GM18526 (cell line): ENCODE data around the gene OTUD5.
A peak's percentile ranks its signal among the peaks of the same experiment; 100 is the strongest.

ENCODE experiments used
- POLR2A ChIP-seq: IDR thresholded peaks from 3 replicates; pipeline ENCODE4 v1.6.1; 2011; ENCODE audit not compliant: insufficient read length; ENCODE audit errors: extremely low read depth

The OTUD5 gene, protein sequence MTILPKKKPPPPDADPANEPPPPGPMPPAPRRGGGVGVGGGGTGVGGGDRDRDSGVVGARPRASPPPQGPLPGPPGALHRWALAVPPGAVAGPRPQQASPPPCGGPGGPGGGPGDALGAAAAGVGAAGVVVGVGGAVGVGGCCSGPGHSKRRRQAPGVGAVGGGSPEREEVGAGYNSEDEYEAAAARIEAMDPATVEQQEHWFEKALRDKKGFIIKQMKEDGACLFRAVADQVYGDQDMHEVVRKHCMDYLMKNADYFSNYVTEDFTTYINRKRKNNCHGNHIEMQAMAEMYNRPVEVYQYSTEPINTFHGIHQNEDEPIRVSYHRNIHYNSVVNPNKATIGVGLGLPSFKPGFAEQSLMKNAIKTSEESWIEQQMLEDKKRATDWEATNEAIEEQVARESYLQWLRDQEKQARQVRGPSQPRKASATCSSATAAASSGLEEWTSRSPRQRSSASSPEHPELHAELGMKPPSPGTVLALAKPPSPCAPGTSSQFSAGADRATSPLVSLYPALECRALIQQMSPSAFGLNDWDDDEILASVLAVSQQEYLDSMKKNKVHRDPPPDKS

DNA sequence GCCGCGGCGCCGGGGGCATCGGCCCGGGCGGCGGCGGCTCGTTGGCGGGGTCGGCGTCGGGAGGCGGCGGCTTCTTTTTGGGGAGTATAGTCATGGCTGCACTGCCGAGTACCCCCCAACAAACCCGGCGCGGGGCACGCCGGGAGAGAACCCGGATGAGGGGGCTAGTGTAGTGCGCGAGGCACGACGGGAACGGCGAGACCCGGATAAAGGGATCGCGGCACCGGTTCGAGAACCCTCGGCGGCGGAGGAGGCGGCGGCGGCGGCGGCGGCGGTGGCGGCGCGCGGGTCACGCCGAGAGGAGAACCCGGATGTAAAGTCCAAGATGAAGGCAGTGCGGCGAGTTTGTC, at the start of gene OTUD5:
TSS of gene OTUD5 (minus strand) at position 131 of the 350 bp plus-strand sequence. CDS start at position 94, 37 bp downstream.
- no peak for TF ChIP-seq POLR2A

DNA sequence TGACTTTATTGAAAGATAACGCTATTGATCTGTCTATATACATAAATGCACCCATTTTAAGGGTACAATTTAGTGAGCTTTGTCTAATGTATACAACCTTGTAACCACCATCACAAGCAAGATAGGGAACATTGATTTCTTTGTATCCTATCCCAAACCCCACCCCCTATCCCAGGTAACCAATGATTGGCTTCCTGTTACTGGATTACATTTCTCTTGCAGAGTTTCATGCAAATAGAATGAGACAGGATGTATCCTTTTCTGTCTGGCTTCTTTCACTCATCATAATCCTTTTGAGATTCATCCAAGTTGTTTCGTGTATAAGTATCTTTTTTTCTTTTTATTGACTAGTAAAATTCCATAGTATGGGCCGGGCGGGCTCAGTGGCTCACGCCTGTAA, 46.3 kb upstream of the OTUD5 start:
- TF ChIP-seq POLR2A, result no peak

DNA sequence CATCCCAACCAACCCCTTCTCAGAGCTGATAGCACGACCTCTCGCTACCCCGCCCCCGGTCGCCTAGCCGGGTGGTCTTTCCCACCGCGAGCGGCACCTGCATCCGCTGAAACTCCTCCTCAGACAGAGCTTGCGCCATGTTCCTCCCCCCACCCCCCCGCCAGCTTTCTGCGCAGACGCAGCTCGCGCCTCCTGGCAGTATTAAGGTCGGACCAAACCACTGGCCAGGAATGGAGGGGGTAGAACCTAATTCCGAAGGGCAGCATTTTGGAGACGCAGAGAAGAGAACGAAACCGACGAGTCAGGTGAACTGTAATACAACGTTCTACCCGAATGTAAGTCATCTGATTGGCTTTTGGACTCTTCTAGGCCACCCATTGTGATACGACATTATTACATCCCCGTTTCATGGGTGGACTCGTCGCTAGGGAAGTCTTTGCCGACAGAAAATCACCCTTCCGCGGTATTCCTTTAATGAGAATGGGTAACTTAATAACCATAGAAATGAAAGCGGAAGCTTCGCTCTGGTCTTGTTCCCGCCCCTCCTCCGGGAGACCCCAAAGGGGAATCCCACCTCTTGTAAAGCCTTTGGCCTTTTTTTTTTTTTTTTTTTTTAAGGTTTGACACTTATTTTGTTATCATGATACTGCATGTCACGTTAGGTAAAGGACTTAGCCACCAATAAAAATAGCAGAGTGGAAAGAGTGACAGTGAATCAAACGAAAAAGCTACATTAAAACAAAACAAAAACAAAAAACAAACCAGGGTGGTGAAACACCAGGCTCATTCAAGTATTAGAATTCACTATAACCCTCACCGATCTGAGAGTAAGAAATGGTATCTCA, 44.9 kb upstream of the OTUD5 start, which contains the start of gene GRIPAP1:
TSS of gene GRIPAP1 (minus strand) at position 174 of the 845 bp plus-strand sequence. CDS start at position 139, 35 bp downstream.
- peak; percentile 69 for TF ChIP-seq POLR2A

DNA sequence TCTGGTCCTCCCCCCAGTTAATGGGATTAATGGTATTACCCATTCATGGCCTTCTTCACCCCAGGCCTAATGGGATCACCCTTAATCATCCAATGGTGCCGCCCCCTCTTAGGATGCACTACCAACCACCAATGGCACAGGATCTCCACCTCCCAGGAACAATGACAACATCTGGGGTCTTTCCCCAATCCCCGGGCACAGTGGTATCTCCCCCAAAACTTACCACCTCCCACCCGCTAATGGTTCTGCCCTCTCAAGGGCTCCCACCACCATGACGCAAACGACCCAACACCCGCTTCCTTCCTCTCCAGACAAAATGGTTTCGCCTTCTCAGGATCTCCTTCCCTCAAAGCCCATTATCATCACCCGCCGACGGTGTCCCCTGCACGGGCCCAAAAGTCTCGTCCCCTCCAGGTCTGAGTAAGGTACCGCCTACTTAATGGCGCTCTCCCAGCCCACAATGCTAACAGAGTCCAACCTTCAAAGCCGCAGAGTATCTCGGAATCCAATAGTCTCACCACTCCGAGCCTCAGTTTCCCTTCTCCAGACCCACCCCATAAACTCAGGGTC, 44.2 kb upstream of the OTUD5 start:
- TF ChIP-seq POLR2A, result no peak

DNA sequence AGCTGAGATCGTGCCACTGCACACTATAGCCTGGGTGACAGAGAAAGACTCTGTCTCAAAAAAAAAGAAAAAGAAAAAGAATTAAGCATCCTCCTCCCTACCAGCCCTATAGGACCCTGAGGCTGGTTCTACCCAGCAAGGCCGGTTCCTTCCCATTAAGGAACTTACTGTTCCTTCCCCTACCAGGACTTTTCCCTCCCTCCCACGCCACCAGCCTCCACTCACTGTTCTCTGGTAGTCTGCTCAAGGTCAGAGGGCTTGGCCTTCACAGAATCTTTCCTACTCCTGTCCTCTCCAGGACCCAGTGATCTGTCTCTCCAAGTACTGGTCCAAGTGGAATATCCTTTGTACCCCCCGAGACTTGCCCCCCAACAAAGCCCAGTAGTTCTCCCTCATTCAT, 43.2 kb upstream of the OTUD5 start:
- no peak for TF ChIP-seq POLR2A

DNA sequence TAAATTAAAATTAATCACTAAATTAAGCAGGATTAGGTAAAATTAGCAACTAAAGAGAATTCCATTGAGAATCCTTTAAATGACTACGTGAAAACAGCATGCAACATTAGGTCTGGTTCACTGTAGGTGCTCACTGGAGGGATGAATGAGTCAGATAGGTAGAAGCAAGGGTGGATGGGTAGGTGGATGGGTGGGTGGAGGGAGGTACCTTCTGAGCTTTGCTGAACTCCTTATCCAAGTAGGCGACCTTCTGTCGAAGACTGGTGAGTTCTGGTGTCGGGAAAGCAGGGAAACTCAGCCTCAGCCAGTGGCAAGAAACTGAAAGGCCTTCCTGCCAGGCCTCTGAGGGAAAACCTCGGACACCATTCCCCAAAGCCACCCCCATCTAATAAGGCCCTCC, 41.6 kb upstream of the OTUD5 start:
- TF ChIP-seq POLR2A, result no peak

DNA sequence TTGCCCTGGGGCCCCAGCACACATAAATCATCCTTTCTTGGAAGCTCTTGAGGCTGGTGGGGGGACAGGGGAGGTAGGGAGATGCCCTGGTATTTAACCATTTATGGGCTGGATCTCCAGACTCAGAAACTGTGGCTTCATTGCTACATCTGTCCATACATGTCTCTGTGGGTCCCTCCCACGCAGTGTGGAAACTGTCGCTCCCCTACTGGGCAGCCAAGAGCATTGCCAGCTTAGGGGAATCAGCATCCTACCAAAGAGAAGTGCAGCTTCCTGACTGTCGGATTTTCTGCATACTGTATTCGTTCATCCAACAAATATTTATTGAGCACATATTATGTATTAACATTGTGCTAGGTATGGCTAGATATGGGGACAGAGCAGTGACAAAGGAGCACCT, 41.0 kb upstream of the OTUD5 start:
- no peak for TF ChIP-seq POLR2A

DNA sequence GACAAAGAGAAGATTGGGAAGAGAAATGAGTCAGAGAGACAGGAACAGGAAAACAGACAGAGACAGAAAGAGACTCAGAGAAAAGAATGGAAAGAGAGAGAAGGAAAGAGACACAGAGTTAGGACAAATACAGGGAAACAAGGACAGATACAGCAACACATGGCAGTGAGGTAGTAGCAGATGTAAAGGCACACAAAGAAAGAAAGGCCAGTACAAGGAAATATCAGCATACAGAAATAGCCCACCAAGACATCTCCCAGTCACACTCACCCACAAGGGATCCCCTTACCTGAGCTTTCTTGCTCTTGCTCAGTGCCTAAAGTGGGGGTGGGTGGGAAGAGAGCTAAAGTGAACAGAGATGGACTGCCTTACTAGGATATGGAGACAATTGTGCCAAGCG, 40.5 kb upstream of the OTUD5 start:
- TF ChIP-seq POLR2A, result no peak

DNA sequence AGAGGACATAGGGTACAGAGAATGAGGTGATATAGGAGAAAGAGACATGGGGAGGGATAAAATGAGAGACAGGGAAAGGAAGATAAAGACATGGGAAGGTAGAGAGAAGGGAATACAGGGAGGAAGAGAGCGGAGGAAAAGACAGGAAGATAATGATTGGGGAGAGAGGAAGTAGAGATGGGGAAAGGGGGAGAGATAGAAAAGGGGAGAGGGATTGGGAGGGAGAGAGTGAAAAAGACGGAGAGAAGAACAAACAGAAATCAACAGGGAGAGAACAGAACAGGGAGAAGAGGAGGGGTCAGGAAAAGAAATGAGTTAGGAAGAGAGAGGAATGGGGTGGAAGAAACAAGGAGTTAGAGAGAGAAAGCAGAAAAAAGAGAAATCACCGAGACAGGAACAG, 40.0 kb upstream of the OTUD5 start:
- no peak for TF ChIP-seq POLR2A

DNA sequence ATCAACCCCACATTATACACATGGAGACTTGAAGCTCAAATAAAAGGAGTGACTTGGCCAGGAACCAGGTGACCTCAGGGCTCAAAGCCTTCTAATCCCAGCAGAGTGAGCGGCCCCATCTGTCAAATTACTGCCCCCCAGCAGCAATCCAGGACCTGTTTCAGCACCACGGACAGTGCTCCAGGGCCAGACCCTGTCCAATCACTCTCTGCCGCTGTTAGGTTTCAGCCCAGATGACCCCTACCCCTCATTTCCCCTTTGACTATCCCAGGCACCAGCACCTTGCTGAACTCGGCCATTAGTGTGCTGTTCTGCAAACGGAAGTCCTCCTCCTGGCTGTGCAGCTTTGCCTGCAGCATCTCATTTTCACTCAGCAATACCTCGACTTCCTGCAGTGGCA, 39.6 kb upstream of the OTUD5 start:
- TF ChIP-seq POLR2A, result no peak

DNA sequence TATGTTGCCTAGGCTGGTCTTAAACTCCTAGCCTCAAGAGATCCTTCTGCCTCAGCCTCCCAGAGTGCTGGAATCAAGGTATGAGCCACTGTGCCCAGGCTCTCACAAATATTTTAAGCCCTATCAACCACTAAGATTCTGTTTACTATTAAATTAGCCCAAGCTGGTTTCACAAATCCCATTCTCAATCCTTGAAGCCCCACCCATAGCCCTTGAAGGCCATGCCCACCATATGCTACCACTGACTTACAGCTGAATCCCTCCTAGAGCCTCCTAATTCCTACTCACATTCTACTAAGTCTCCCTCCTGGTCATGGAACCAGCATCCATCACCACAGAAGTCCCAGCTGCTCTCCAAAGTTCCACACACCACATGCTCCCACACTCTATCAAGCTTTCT, 34.9 kb upstream of the OTUD5 start:
- TF ChIP-seq POLR2A, result no peak

DNA sequence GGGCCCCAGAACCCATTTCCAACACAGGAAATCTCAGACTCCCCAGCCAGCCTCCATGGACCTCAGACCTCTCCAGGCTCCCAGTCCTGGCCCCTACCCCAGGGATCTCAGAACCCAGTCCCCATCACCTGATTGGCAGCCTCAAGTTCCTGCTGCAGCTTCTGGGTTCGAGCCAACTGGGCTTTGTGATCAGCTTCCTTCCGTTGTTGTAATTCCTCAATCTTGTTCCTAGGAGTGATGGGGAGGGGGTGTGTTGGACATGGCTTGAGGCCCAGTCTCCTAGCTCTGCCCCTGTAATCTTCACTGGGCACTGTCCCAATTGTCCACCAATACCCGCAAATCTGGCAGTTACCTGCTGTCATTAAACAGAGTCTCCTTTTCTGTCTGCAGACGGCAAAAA, 32.1 kb upstream of the OTUD5 start:
- no peak for TF ChIP-seq POLR2A

DNA sequence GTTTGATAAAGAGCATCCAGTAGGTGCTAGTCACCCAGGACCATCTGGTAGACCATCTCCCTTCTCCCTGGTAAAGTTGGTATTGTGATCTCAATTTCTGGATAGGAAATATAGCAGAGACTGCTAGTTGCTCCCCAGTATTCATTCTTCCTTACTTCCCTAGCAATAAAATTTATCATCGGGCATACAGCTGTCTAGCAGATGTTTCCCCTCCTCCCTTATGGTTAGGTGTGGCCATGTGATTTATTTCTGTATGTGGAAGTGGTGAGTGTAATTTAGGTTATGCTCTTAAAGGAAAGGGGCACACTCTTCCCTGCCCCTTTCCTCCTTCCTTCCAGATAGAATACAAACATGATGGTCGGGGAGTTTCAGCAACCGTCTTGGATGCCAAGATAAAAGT, 26.5 kb upstream of the OTUD5 start:
- no peak for TF ChIP-seq POLR2A

DNA sequence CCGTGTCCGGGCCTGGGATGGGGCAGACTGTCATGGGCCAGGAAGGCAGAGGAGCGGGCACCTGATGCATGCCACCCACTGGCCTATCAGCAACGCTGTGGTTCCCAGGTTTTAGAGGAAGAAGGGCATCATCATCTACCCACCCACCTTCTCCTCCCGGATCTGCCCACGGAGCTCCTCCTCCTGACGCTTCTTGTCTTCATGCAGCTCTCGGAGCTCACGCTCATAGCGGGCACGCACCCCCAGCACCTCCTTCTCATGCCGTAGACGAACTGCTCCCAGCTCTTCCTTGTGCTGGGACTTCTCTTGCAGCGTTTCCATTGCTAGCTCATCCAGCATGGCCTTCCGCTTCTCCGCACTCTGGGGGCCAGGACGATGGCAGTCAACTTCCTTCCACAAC, 25.7 kb upstream of the OTUD5 start:
- TF ChIP-seq POLR2A, result no peak

DNA sequence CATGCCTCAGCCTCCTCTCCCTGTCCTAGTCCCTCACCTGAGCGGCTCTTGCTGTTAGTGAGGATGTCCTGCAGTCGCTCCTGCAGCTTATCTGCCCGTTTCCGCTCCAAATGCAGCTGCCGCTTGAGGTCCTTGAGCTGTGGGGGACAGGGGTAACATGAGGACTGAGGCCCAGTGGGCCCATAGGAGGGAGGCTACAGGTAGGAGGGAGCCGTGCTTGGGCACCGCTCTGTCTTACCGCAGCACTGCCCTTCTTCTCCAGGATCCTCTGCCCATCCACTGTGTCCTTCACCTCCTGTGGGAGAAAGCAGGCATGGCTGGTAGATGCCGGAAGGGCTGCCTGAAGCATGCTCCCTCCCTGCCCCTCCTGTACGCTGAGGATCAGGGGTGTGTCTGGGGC, 23.8 kb upstream of the OTUD5 start:
- no peak for TF ChIP-seq POLR2A

DNA sequence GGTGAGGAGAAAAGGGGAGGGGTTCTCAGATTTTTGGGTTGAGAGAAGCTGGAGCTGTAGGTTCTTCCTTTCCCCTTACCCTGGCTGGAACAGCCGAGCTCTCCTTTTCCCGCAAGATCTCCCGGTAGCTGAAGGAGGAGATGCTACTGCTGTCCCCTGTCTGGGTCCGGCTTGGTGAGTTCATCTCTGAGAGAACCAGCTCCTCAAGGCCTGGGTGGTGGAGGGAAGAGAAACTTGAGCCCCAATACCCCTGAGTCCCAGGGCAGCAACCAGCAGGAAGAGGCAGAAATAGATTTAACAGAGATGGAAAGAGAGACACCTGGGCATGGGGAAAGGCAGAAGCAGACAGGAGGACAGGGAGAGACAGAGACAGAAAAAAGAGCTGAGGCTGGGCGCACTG, 20.8 kb upstream of the OTUD5 start:
- TF ChIP-seq POLR2A, result no peak
